IMR-90 (cell line): Measurements from ENCODE around the gene ACE. TPM values are rescaled to one million over a fixed set of nuclear protein-coding genes. Genes with fewer than 3 reads are reported as not detected.

ENCODE experiments used
- ATAC-seq: fragments of 200-7000 bp; cut with Tn5 transposase; 2 replicates; pipeline ENCODE4 v1.9.1; 2020; ENCODE audit warnings: low read depth, mild to moderate bottlenecking, moderate library complexity
- BruUV-seq: library from RNA; stranded (reverse); fragments of 400-500 nt; replicated peaks from 2 replicates; lab custom pipeline; 2021; lab: Mats Ljungman, UMichigan
- CTCF ChIA-PET: fragments of 300-600 bp; formaldehyde crosslinking; extraction: SDS; loops from one replicate; lab custom pipeline; 2021; ENCODE audit warnings: antibody characterized with exemption; lab: Yijun Ruan, JAX
- POLR2A ChIA-PET: fragments of 300-600 bp; sonication (Branson Sonifier 250); formaldehyde crosslinking; loops from one replicate; lab custom pipeline; 2022; ENCODE audit warnings: antibody characterized with exemption; ENCODE audit not compliant: unreplicated experiment; lab: Charles Lee
- DNase-seq: peaks from one replicate; pipeline ENCODE4 v3.0.0; 2013
- H2AFZ ChIP-seq: replicated peaks from 2 replicates; pipeline ENCODE3; 2013; ENCODE audit warnings: low read length, mild to moderate bottlenecking; ENCODE audit not compliant: poor library complexity
- H2AK5ac ChIP-seq: 2 replicates; pipeline ENCODE4 v1.6.1; 2013; ENCODE audit warnings: low read depth, low read length, inconsistent platforms
- H2AK9ac ChIP-seq: replicated peaks from 2 replicates; pipeline ENCODE3; 2013; ENCODE audit warnings: mild to moderate bottlenecking, low read depth, low read length, moderate library complexity; ENCODE audit not compliant: poor library complexity
- H2BK120ac ChIP-seq: 2 replicates; pipeline ENCODE4 v1.6.1; 2013; ENCODE audit warnings: low read depth, low read length, inconsistent platforms
- H2BK15ac ChIP-seq: 3 replicates; pipeline ENCODE4 v1.6.1; 2013; ENCODE audit warnings: low read depth, low read length, inconsistent platforms
- H2BK20ac ChIP-seq: 2 replicates; pipeline ENCODE4 v1.6.1; 2013; ENCODE audit warnings: low read depth, mild to moderate bottlenecking, inconsistent platforms, low read length, moderate library complexity
- H2BK5ac ChIP-seq: 2 replicates; pipeline ENCODE4 v1.6.1; 2013; ENCODE audit warnings: mild to moderate bottlenecking, low read depth, low read length, inconsistent platforms; ENCODE audit not compliant: poor library complexity, severe bottlenecking
- H3K14ac ChIP-seq: replicated peaks from 2 replicates; pipeline ENCODE4 v1.6.1; 2013; ENCODE audit warnings: low read depth, low read length, inconsistent platforms
- H3K18ac ChIP-seq: 2 replicates; pipeline ENCODE4 v1.6.1; 2013; ENCODE audit warnings: low read depth, low read length, control low read depth
- H3K23ac ChIP-seq: 2 replicates; pipeline ENCODE4 v1.6.1; 2013; ENCODE audit warnings: low read depth, low read length, inconsistent platforms
- H3K27ac ChIP-seq: 2 replicates; pipeline ENCODE4 v1.5.1; 2013; ENCODE audit warnings: mild to moderate bottlenecking, control low read depth, low read length; ENCODE audit not compliant: insufficient read depth
- H3K27me3 ChIP-seq: 2 replicates; pipeline ENCODE4 v1.6.1; 2013; ENCODE audit warnings: low read length; ENCODE audit not compliant: control insufficient read depth, insufficient read depth
- H3K36me3 ChIP-seq: 2 replicates; pipeline ENCODE4 v1.6.1; 2013; ENCODE audit warnings: low read length, mixed read lengths; ENCODE audit not compliant: control insufficient read depth, insufficient read depth
- H3K4ac ChIP-seq: 2 replicates; pipeline ENCODE4 v1.6.1; 2013; ENCODE audit warnings: low read depth, low read length, inconsistent platforms
- H3K4me1 ChIP-seq: 2 replicates; pipeline ENCODE4 v1.6.1; 2013; ENCODE audit warnings: low read length, mixed read lengths; ENCODE audit not compliant: control insufficient read depth, insufficient read depth
- H3K4me2 ChIP-seq: 2 replicates; pipeline ENCODE4 v1.6.1; 2013; ENCODE audit warnings: low read depth, mild to moderate bottlenecking, control low read depth, low read length, moderate library complexity
- H3K4me3 ChIP-seq: 2 replicates; pipeline ENCODE4 v1.5.1; 2013; ENCODE audit warnings: low read depth, mild to moderate bottlenecking, control low read depth, low read length, moderate library complexity; ENCODE audit not compliant: insufficient read depth
- H3K56ac ChIP-seq: 2 replicates; pipeline ENCODE4 v1.6.1; 2013; ENCODE audit warnings: low read length, inconsistent platforms; ENCODE audit not compliant: insufficient read depth; ENCODE audit errors: extremely low read depth
- H3K79me1 ChIP-seq, 2 experiments: 2 replicates each; pipeline ENCODE4 v1.6.1; 2013; ENCODE audit warnings: low read length in 2 of 2, inconsistent platforms in 1 of 2, low read depth in 1 of 2
- H3K9ac ChIP-seq: 2 replicates; pipeline ENCODE4 v1.6.1; 2013; ENCODE audit warnings: low read depth, low read length, control low read depth
- H3K9me1 ChIP-seq: 2 replicates; pipeline ENCODE4 v1.6.1; 2013; ENCODE audit warnings: low read length, inconsistent platforms; ENCODE audit not compliant: insufficient read depth
- H3K9me3 ChIP-seq: 2 replicates; pipeline ENCODE4 v1.6.1; 2013; ENCODE audit warnings: low read length; ENCODE audit not compliant: control insufficient read depth, insufficient read depth
- H4K20me1 ChIP-seq: 2 replicates; pipeline ENCODE4 v1.6.1; 2013; ENCODE audit warnings: low read length, inconsistent platforms; ENCODE audit not compliant: insufficient read depth
- H4K5ac ChIP-seq: 2 replicates; pipeline ENCODE4 v1.6.1; 2013; ENCODE audit warnings: mild to moderate bottlenecking, low read depth, low read length, control low read depth
- H4K8ac ChIP-seq, 2 experiments: 2 replicates each; pipeline ENCODE4 v1.6.1; 2013; ENCODE audit warnings: low read depth in 2 of 2, low read length in 2 of 2, control low read depth in 1 of 2, inconsistent platforms in 1 of 2
- H4K91ac ChIP-seq: 2 replicates; pipeline ENCODE4 v1.6.1; 2013; ENCODE audit warnings: low read depth, low read length, inconsistent platforms; ENCODE audit not compliant: insufficient read depth
- CEBPB ChIP-seq: IDR thresholded peaks from 2 replicates; pipeline ENCODE4 v1.6.1; 2012; ENCODE audit warnings: low read depth, low read length, improper control_type of control experiment
- MAZ ChIP-seq: IDR thresholded peaks from 2 replicates; pipeline ENCODE4 v1.6.1; 2012; ENCODE audit warnings: low read depth, mild to moderate bottlenecking, low read length, improper control_type of control experiment, moderate library complexity, borderline replicate concordance
- MXI1 ChIP-seq: IDR thresholded peaks from 2 replicates; pipeline ENCODE4 v1.6.1; 2012; ENCODE audit warnings: low read depth, mild to moderate bottlenecking, low read length, moderate library complexity, borderline replicate concordance
- POLR2A ChIP-seq: IDR thresholded peaks from 2 replicates; pipeline ENCODE4 v1.6.1; 2012; ENCODE audit warnings: mild to moderate bottlenecking, low read depth, low read length
- RAD21 ChIP-seq: IDR thresholded peaks from 2 replicates; pipeline ENCODE4 v1.6.1; 2012; ENCODE audit warnings: low read length, improper control_type of control experiment
- RCOR1 ChIP-seq: IDR thresholded peaks from 2 replicates; pipeline ENCODE4 v1.6.1; 2012; ENCODE audit warnings: mild to moderate bottlenecking, low read length, improper control_type of control experiment; ENCODE audit not compliant: insufficient replicate concordance
- RFX5 ChIP-seq: IDR thresholded peaks from 2 replicates; pipeline ENCODE4 v1.8.0; 2012; ENCODE audit warnings: low read depth, mild to moderate bottlenecking, low read length, moderate library complexity
- SMC3 ChIP-seq: fragments of 150-350 bp; IDR thresholded peaks from 2 replicates; pipeline ENCODE4 v1.6.1; 2016; ENCODE audit warnings: low read depth, mild to moderate bottlenecking, antibody characterized with exemption, low read length, moderate library complexity
- WGBS, 2 experiments: methylation state at CpG; one replicate each; pipeline versions ENCODE4 v1.1.5 to v1.1.7; 2013; ENCODE audit warnings: missing lambda C conversion rate in 2 of 2; ENCODE audit not compliant: insufficient read length in 1 of 2; ENCODE audit errors: extremely low coverage in 2 of 2; 5-methylcytosine and 5-hydroxymethylcytosine counted together
- dilution Hi-C: fragments of 300-500 bp; cut with HindIII; formaldehyde crosslinking; loops from one replicate; pipeline ENCODE4 v1.14.3; 2018; ENCODE audit warnings: low sequenced_read_pairs; ENCODE audit not compliant: unreplicated experiment
- in situ Hi-C: fragments of 300-500 bp; cut with MboI; formaldehyde crosslinking; loops from 3 replicates; pipeline ENCODE4 v1.14.3; 2019; ENCODE audit warnings: low sequenced_read_pairs, inconsistent platforms, mixed read lengths
- intact Hi-C: fragments of 100-400 bp; cut with micrococcal nuclease; formaldehyde crosslinking; loops from 2 replicates; pipeline ENCODE4 v1.10.0; 2022
- polyA plus RNA-seq, 3 experiments: library from polyadenylated mRNA; depleted of rRNA; stranded (reverse); fragments of >200 nt; gene quantifications; 2 replicates each; pipeline ENCODE4 v1.2.3, GENCODE V29; 2012; ENCODE audit warnings: low replicate concordance in 1 of 3
- total RNA-seq: library from RNA; depleted of rRNA; stranded (reverse); fragments of >200 nt; gene quantifications from 2 replicates; pipeline ENCODE4 v1.2.3, GENCODE V29; 2012
- TF ChIP-seq, protein P1 (sequence below): fragments of 150-350 bp; IDR thresholded peaks from 2 replicates; pipeline ENCODE4 v1.6.1; 2016; ENCODE audit warnings: low read depth, mild to moderate bottlenecking, low read length, moderate library complexity, borderline replicate concordance
- TF ChIP-seq, protein P2 (sequence below): fragments of 150-350 bp; IDR thresholded peaks from 2 replicates; pipeline ENCODE4 v1.6.1; 2017; ENCODE audit warnings: mild to moderate bottlenecking, antibody characterized with exemption, low read length, low read depth
- TF ChIP-seq, protein P3 (sequence below): conservative IDR thresholded peaks from 2 replicates; pipeline ENCODE4 v1.5.1; 2012; ENCODE audit warnings: mild to moderate bottlenecking, low read depth, low read length, improper control_type of control experiment

Gene ACE
- total and polyA plus RNA-seq, 2 of the 4 experiments (the other 2 are of a cell fraction): 1.4 to 5.8 TPM

DNA sequence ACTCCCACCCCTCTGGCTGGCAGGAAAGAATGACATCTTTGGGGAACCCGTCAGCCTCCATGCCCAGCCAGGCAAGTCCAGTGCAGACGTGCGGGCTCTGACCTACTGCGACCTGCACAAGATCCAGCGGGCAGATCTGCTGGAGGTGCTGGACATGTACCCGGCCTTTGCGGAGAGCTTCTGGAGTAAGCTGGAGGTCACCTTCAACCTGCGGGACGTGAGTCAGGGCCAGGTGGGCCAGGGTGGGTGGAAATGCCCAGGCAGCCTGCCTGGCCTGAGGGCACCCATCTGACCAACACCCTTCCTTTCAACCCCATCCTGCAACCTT, 65.3 kb downstream of the ACE start:
- dilution Hi-C loops (no loop called here), in situ Hi-C loops (no loop called here), intact Hi-C loops (no loop called here)
- H3K27me3 ChIP-seq: peaks cover 50% of the 10 kb centered on the region
- no peak overlapping the region for H3K23ac ChIP-seq
- H2AFZ ChIP-seq: no peak overlapping the region
- H3K9ac ChIP-seq: no peak overlapping the region
- DNase-seq (no peak), ATAC-seq (no peak)
- no peak overlapping the region for H3K14ac ChIP-seq
- ChIA-PET CTCF (no interaction called here), POLR2A (no interaction called here)
- H3K9me3 ChIP-seq: no peaks in the 10 kb centered on the region
- no peaks in the 10 kb centered on the region; the same call in 1 of the 2 replicates for H3K9me1 ChIP-seq
- peaks cover 3% of the 10 kb centered on the region; the same call in 1 of the 2 replicates for H3K4me1 ChIP-seq
- no TSS peak for BruUV-seq
- no peak overlapping the region for H3K56ac ChIP-seq
- H2AK9ac ChIP-seq: no peak overlapping the region
- H3K79me1 ChIP-seq: no peaks in the 10 kb centered on the region
- no peaks in the 10 kb centered on the region for H4K20me1 ChIP-seq
- no peak overlapping the region for H4K91ac ChIP-seq
- no peak overlapping the region for H2AK5ac ChIP-seq
- H2BK15ac ChIP-seq: no peak overlapping the region
- no peak overlapping the region for H2BK5ac ChIP-seq
- H4K5ac ChIP-seq: no peak overlapping the region
- 100% methylated on average over 5 of the region's 9 CpGs; no CpG with 5 or more reads in 1 of the 2 experiments for WGBS, 2 experiments
- no peak overlapping the region for H2BK120ac ChIP-seq
- no peak overlapping the region for H3K4me3 ChIP-seq
- no peak overlapping the region for H3K4me2 ChIP-seq
- no peak overlapping the region for H3K4ac ChIP-seq
- H2BK20ac ChIP-seq: no peak overlapping the region
- TF ChIP-seq CEBPB (no peak), POLR2A (no peak), RCOR1 (no peak), RAD21 (no peak), RFX5 (no peak), MAZ (no peak), SMC3 (no peak), MXI1 (no peak)
- TF ChIP-seq, protein P1, sequence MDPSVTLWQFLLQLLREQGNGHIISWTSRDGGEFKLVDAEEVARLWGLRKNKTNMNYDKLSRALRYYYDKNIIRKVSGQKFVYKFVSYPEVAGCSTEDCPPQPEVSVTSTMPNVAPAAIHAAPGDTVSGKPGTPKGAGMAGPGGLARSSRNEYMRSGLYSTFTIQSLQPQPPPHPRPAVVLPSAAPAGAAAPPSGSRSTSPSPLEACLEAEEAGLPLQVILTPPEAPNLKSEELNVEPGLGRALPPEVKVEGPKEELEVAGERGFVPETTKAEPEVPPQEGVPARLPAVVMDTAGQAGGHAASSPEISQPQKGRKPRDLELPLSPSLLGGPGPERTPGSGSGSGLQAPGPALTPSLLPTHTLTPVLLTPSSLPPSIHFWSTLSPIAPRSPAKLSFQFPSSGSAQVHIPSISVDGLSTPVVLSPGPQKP: no peak
- TF ChIP-seq, protein P2, sequence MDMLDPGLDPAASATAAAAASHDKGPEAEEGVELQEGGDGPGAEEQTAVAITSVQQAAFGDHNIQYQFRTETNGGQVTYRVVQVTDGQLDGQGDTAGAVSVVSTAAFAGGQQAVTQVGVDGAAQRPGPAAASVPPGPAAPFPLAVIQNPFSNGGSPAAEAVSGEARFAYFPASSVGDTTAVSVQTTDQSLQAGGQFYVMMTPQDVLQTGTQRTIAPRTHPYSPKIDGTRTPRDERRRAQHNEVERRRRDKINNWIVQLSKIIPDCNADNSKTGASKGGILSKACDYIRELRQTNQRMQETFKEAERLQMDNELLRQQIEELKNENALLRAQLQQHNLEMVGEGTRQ: no peak
- TF ChIP-seq, protein P3, sequence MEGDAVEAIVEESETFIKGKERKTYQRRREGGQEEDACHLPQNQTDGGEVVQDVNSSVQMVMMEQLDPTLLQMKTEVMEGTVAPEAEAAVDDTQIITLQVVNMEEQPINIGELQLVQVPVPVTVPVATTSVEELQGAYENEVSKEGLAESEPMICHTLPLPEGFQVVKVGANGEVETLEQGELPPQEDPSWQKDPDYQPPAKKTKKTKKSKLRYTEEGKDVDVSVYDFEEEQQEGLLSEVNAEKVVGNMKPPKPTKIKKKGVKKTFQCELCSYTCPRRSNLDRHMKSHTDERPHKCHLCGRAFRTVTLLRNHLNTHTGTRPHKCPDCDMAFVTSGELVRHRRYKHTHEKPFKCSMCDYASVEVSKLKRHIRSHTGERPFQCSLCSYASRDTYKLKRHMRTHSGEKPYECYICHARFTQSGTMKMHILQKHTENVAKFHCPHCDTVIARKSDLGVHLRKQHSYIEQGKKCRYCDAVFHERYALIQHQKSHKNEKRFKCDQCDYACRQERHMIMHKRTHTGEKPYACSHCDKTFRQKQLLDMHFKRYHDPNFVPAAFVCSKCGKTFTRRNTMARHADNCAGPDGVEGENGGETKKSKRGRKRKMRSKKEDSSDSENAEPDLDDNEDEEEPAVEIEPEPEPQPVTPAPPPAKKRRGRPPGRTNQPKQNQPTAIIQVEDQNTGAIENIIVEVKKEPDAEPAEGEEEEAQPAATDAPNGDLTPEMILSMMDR: no peak
- no peak overlapping the region for H3K18ac ChIP-seq
- H3K27ac ChIP-seq: no peak overlapping the region
- no peaks in the 10 kb centered on the region for H3K36me3 ChIP-seq
- no peak overlapping the region for H4K8ac ChIP-seq
